ENCODE results near the gene LLCFC1.

The LLCFC1 gene

DNA sequence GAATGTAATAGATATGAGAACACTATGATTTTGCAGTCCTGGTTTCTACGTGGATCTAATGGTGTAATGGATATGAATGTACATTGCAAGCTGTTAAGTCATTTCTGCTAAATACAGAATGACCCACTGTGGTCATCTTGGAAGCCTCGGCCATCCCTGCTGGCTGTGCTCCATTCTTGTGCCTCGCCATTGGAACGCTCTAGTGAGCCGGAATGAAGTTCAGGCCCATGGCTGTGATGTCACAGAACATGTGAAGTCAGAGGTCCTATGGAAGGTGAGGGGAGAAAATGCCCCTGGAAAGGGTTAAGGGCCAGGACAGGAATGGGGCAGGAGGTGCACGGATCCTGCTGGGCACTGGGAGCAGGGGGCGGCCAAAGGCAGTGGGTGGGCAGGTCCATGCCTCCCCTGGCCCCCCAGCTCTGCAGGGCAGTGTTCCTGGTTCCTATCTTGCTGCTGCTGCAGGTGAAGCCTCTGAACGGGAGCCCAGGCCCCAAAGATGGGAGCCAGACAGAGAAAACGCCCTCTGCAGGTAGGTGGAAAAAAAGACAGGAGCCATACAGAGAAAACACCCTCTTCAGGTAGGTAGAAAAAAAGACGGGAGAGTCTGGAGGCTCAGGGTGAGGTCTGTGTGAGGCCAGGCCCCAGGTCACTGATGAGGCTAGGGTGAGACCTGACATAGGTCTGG, at the start of gene LLCFC1:
LLCFC1 (plus strand) TSS at position 259 of the 685 bp plus-strand sequence; CDS start at position 397, 138 bp downstream.
- DNase-seq (ENCODE audit: low read depth in 2 of 2), result no peak

DNA sequence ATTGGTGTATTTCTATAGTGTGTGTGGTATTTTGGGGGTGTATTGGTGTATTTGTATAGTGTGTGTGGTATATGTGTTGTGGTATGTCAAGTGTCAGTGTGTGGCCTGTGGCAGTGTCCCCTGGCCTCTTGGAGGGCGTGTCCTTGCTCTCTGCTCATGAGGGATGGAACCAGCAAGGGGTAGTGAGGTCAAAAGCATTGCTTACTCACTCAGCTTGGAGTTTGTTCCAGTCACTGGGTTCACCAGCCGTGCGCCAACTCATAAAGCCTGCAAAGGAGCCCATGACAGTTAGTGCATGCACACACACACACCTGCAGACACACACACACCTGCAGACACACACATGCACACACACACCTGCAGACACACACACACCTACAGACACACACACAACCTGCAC, 49.5 kb upstream of the LLCFC1 start:
- DNase-seq (ENCODE audit: low read depth in 2 of 2), result no peak

- no peak for DNase-seq (ENCODE audit: low read depth in 2 of 2)
Observed at GRCh38 chr7:142890874-142891485, 48.3 kb upstream of the LLCFC1 start.

DNA sequence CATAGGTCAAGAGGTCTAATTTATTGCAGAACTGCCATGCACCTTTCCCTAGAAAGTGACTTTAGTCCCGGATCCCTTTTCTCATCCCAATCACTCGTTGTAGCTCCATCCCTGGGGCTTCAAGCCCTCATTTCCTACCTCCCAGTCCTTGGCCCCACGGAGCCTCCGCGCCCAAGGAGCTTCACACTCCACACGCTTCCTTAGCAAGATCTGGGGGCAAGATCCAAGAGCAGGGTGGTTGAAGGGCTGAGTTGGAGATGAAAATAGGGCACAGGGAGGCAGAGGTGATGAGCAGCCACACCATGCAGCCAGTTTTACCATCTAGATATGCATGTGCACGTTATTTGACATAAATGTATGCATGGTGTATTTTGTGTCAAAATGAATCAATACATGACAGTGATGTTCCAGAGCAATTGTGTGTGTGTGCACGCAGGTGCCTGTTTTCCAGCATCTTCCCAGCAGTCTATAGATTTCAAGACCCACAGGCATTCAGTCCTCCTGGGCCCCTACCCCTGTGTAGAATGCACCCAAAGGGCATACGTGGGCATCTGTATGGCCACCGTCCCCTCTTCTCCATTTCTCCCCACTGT, 47.7 kb upstream of the LLCFC1 start:
- DNase-seq (ENCODE audit: low read depth in 2 of 2), result no peak

DNA sequence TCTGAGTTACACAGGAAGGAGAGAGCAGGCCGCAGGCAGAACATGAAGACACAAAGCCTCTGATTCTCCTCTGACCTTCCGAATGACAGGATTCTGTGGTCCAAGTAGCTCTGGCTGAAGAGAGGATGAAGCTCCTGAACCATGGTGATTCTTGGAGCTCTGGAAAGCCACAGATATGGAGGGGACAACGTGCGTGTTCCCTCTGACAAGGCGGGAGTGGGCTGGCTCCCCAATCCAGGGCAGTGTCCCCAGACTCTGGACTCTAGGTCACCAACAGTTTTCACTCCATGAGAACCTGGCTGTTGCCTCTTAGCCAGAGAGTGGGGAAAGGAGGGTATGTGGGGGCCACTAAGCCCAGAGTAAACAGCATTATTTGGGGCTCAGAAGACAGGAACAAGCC, 46.3 kb upstream of the LLCFC1 start:
- no peak for DNase-seq (ENCODE audit: low read depth in 2 of 2)

DNA sequence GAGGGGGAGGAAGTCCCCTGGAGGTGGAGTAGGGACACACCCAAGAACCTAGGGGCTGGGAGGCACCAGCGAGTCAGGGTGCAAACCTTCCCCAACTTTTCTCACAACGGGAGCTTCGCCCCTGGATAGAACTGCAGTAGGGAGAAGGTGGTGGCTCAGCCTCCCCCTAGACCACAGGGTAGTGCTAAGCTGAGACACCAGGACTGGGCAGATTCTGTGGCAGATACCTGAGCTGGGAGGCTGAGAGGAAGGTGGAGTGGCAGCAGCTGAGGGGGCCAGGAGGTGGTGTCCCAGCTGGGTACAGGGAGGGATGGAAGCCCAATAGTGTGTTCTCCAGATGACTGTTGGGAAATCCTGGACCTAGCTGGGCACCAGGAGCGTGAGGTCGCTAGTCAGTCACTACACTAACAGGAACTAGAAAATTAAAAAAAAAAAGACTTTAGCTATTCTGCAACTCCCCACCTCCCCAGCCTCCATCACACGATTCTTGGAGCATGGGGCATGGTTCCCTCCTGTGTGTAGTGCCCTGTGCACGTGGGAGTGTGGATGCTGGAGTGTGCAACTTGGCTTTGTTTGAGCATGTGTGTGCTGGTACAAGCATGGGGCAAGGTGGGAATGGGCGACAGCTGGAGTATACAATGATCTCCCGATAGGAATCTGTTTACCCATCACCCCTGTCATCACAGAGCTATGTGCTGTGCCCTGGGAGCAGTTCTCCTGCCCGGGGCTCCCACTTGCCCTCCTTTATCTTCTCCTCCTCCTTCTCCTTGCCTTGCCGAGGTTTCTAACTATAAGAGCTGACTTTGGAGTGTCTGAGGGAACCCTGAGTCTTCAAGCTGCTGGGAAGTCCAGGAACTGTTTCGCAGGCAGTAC, 44.9 kb upstream of the LLCFC1 start:
- DNase-seq (ENCODE audit: low read depth in 2 of 2), result no peak

- DNase-seq (ENCODE audit: low read depth in 2 of 2), result no peak
Observed at GRCh38 chr7:142894985-142895593, 44.2 kb upstream of the LLCFC1 start.

- DNase-seq (ENCODE audit: low read depth in 2 of 2), result no peak
Observed at GRCh38 chr7:142896151-142896550, 43.1 kb upstream of the LLCFC1 start.

DNA sequence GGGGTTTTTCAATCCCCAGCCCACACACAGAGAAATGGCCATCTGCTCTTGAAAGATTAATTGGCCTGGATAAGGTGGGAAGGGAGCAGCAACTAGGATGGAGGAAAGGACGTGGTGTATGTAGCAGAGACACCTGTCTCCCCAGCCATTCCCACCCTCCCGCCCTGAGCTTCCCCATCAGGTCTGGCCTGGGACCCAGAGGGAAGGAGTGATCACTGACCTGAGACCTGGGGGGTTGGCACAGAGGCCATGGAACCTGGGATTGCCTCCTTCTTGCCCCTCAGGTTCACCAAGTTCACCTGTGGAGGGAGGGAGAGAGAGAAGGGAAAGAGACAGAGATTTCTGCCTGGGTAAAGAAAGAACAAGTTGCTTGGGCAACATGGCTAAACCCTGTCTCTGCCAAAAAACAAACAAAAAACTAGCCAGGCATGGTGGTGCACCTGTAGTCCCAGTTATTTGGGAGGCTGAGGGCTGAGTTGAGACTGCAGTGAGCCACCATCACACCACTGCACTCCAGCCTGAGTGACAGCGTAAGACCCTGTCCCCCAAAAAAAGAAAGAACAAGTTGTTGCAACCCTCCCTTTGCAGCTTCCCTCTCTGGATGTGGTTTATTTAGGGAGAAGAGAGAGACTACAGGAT, 42.4 kb upstream of the LLCFC1 start:
- DNase-seq (ENCODE audit: low read depth in 2 of 2), result no peak

DNA sequence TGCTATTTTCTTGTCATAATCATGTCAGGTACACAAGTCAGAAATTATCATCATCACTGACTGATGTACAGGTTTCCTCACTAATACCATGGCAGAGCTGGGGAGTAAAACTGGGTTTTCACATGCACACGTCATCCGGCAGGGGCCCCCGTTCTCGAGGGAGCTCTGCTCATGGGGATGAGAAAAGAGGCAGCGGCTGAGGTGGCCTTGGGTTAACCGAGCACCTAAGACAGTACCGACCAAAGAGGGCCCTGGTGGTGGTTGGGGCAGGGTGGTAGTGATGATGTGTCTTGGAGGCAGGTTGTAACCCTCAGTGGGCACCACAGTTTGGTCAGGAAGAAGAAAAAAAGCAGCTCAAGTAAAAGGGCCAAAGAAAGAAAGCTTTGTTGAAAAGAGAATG, 41.6 kb upstream of the LLCFC1 start:
- DNase-seq (ENCODE audit: low read depth in 2 of 2), result no peak

DNA sequence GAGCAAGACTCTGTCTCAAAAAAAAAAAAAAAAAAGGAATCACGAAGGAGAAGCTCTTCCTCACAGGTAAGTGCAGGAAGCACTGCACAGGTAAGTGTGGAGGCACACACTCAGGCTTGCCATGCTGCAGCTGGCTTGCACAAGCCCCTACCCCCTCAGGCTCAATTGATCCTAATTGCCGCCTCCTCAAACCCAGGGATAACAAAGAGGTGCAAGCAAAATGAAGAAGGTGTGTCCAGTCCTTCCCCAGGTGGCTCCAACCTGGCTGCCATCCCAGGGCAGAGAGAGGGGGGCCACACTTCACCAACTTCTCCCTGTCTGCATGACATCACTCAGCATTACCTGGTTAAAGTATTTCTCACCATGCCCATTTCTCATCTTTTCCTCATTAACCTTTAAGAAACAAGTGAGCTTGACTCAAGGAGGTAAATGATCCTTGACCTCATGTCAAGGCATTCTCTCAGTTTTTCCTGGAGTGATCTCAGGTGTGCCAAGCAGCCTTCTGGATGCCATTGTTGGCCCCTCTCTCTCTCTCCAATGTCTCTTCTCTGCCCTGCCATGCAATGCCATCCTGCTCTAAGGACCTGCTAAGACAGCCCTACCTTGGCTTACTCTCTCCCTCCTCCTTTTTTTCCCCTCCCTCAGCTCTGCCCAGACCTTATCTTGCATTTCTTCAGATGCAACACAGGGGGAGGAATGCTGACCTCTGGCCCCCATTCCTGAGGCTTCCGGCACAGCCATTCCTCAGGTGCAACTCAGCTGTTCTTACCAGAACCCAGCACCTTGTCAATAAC, 40.7 kb upstream of the LLCFC1 start:
- DNase-seq (ENCODE audit: low read depth in 2 of 2), result no peak

DNA sequence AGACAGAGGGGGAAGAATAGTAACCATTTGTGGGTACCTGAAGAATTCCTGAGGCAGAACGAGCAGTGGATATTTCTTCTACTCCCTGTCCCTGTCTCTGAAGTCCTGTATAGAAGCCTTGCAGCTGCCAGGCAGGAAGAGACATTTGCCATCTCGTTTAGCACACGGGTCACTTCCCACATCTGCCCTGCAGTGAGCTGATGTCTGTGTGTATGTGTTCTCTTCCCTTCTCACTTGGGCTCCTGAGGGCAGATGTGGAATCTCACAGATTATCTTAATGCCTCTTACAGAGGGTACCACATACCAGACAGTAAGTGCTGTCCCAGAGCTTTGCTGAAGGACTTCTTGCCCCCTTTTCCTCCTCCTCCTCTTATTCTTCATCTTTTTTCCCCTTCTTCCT, 39.6 kb upstream of the LLCFC1 start:
- DNase-seq (ENCODE audit: low read depth in 2 of 2), result no peak

DNA sequence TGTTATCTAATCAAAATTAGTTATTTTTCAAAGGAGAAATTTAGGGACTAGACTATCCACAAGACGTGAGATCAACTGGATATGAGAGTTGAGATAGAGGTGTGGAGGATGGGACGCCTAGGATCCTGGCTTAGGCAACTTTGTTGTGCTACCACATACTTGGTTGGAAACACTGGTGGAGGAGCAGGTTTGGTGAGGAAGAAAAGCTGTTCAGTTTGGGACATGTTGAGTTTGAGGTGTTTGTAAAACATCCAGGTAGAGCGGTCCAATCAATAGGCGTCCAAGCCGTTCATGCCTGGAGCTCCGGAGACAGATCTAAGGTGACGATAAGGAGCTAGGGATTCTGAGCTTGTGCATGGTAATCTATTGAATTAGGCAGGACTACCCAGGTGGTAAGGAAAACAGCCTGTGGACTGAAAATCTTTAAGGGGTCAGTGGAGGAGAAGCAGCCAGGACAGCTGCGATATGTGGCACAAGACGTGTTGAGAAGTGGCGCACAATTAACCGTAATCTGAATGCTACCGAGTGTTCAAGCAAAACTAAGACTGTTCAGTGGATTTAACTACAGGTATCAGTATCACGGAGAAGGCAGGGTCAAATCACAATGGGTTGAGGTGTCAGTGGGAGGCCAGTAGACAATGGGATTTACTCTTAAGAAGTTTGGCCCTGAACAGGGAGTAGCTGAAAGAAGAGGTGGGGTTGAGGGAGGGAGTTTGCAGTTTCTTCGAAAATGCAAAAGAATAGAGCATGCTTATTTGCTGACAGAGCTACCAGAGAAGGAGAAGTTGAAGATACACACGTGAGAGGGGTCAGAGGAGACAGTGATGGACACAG, 37.6 kb upstream of the LLCFC1 start:
- no peak for DNase-seq (ENCODE audit: low read depth in 2 of 2)

- no peak for DNase-seq (ENCODE audit: low read depth in 2 of 2)
Observed at GRCh38 chr7:142904128-142904527, 35.2 kb upstream of the LLCFC1 start.

- no peak for DNase-seq (ENCODE audit: low read depth in 2 of 2)
Observed at GRCh38 chr7:142905759-142906158, 33.5 kb upstream of the LLCFC1 start.

- DNase-seq (ENCODE audit: low read depth in 2 of 2), result no peak
Observed at GRCh38 chr7:142906643-142907042, 32.6 kb upstream of the LLCFC1 start.

DNA sequence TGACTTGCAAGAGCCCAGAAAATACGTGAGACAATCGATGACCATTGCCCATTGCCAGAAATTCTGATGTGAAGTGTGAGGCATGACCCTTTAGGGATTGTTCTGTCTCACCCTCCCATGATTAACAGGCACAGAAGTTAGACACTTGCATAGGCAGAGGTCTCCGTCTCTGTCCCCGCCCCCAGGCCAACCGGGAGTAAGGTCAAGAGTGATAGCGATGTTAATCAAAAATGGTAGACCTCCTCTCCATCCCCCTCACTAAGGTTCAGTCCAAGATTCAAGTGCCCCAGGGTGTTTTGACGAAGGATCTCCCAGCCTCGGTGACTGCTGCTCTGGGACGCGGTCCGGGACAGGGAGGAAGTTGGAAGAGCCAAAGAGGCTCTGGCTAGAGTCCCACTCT, 31.0 kb upstream of the LLCFC1 start:
- DNase-seq (ENCODE audit: low read depth in 2 of 2), result no peak

DNA sequence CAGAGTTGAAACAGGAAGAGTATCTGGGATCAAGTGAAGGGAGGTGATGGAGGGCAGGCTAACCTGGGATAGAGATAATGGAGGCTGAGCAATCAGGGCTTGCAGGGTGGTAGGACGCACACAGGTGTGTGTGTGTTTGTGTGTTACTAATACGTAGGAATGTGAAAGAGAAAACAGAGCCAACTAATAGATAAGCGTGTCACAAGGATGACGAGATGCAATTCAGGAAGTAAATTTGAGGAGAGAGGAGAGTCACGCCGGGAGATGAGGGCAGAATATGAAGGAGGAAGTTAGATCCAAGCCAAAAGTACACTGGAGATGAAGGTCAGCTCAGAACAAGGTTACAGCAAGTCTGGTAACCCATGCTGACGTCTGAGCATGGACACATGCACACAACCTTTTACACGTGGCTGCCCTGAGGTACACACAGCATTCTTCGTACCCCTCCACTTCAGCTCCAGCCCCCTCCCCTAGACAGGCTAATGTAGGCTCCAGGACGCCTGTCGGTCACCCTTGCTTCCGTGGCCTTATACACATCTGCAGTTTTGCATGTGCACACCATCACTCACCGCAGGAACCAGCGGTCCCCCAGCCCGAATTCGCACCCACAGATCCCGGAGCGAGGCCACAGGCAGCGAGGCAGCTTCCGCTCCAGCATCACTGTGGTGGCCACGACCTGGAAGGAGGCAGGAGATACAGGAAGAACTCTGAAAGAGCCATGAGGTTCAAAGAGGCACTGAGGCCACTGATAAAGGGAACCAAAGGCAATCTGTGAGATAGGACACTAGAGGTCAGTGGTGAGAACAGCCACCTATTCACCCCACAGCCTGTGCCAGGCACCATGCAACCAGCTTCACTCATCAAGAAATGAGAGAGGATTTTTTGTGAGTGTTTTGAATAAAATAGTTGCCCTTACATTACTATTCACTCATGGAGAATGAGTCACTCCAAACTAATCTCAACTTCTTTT, 30.1 kb upstream of the LLCFC1 start:
- DNase-seq (ENCODE audit: low read depth in 2 of 2), result no peak

GRCh38 chr7:142910031-142910433, 29.3 kb upstream of the LLCFC1 start:
- DNase-seq (ENCODE audit: low read depth in 2 of 2), result no peak

All from stimulated activated CD4-positive, alpha-beta T cell treated with anti-CD3 and anti-CD28 coated beads, Interleukin-4, amount 100 ng/mL, for 48 hours (primary cell).